Hepatocyte (in vitro differentiated cells): Measurements from ENCODE around the gene CAST. TPM values are rescaled to one million over a fixed set of nuclear protein-coding genes. Genes with fewer than 3 reads are reported as not detected.

Experiments
- DNase-seq: peaks from one replicate; pipeline ENCODE4 v3.0.0-alpha.2; 2016; ENCODE audit warnings: low spot score
- H2AFZ ChIP-seq: fragments of 200-600 bp; sonication (generic); 2 replicates; pipeline ENCODE4 v1.6.0; 2016; ENCODE audit warnings: antibody characterized with exemption, mild to moderate bottlenecking
- H3K27ac ChIP-seq: fragments of 200-600 bp; sonication (generic); 2 replicates; pipeline ENCODE4 v1.5.1; 2016; ENCODE audit warnings: mild to moderate bottlenecking
- H3K27me3 ChIP-seq: fragments of 200-600 bp; sonication (generic); 2 replicates; pipeline ENCODE4 v1.6.1; 2016
- H3K36me3 ChIP-seq: fragments of 200-600 bp; sonication (generic); replicated peaks from 2 replicates; pipeline ENCODE4 v1.5.1; 2016; ENCODE audit warnings: low read depth; ENCODE audit not compliant: insufficient read depth
- H3K4me1 ChIP-seq: fragments of 200-600 bp; sonication (generic); 2 replicates; pipeline ENCODE4 v1.5.1; 2016; ENCODE audit warnings: mild to moderate bottlenecking, moderate library complexity; ENCODE audit not compliant: insufficient read depth
- H3K4me2 ChIP-seq: fragments of 200-600 bp; sonication (generic); 2 replicates; pipeline ENCODE4 v1.6.0; 2016
- H3K4me3 ChIP-seq: fragments of 200-600 bp; sonication (generic); 2 replicates; pipeline ENCODE4 v1.5.1; 2016; ENCODE audit warnings: mild to moderate bottlenecking
- H3K79me2 ChIP-seq: fragments of 200-600 bp; sonication (generic); 2 replicates; pipeline ENCODE4 v1.6.0; 2017; ENCODE audit warnings: mild to moderate bottlenecking
- H3K9me2 ChIP-seq: fragments of 200-600 bp; sonication (generic); replicated peaks from 2 replicates; pipeline ENCODE4 v1.6.0; 2017; ENCODE audit warnings: mild to moderate bottlenecking; ENCODE audit not compliant: insufficient read depth
- H3K9me3 ChIP-seq: fragments of 200-600 bp; sonication (generic); 2 replicates; pipeline ENCODE4 v1.5.1; 2016; ENCODE audit warnings: low read depth, mild to moderate bottlenecking
- H4K20me1 ChIP-seq: fragments of 200-600 bp; sonication (generic); 2 replicates; pipeline ENCODE4 v1.6.0; 2016; ENCODE audit warnings: mild to moderate bottlenecking; ENCODE audit not compliant: insufficient read depth, poor library complexity, severe bottlenecking
- EZH2 ChIP-seq: fragments of 200-600 bp; sonication (generic); IDR thresholded peaks from 2 replicates; pipeline ENCODE4 v1.6.1; 2016; ENCODE audit warnings: antibody characterized with exemption, mild to moderate bottlenecking, borderline replicate concordance
- EZH2phosphoT487 ChIP-seq: fragments of 200-600 bp; sonication (generic); IDR thresholded peaks from one replicate; pipeline ENCODE4 v1.6.1; 2018; ENCODE audit warnings: antibody characterized with exemption, mild to moderate bottlenecking, low read depth, moderate library complexity; ENCODE audit not compliant: unreplicated experiment, severe bottlenecking
- WGBS: methylation state at CpG from one replicate; pipeline ENCODE4 v1.1.6; 2016; ENCODE audit warnings: low lambda C conversion rate; ENCODE audit errors: missing lambda C conversion rate; 5-methylcytosine and 5-hydroxymethylcytosine counted together
- polyA plus RNA-seq: library from polyadenylated mRNA; unstranded; fragments of >200 nt; fragmentation: Nextera tagmentation; extraction: Ambion mirVana; gene quantifications from 2 replicates; pipeline ENCODE4 v1.2.1, GENCODE V29; 2016
- total RNA-seq: library from RNA; depleted of rRNA; stranded (reverse); fragments of >200 nt; gene quantifications from 2 replicates; pipeline ENCODE4 v1.2.3, GENCODE V29; 2014
- TF ChIP-seq, protein P1 (sequence below): fragments of 200-600 bp; sonication (generic); IDR thresholded peaks from 2 replicates; pipeline ENCODE4 v1.5.1; 2016; ENCODE audit warnings: antibody characterized with exemption, mild to moderate bottlenecking; ENCODE audit not compliant: poor library complexity

Gene CAST
- total and polyA plus RNA-seq, 2 experiments from 2014 or later, result 140 to 177 TPM

DNA sequence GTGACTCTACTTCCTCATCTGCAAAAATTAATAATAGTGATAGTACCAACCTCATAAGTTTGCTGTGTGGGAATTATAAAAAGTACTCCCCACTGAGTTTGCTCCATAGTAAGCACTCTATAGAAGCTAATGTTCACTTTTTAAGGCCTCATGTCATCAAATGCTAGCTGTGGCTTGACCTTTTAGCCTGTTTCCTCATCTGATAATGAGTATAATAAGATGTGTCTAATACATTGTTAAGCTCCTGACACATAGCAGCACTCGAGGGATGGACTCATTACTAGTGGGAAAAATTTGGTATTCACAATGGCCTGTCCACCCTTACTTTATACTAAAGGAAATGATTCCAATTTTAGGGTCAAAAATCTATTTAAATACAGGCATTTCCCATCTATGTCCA, 26.1 kb upstream of the CAST start:
- no peaks in the 10 kb centered on the region for H3K9me2 ChIP-seq
- DNase-seq, result no peak
- WGBS, result 38% methylated on average over 1 of the region's 1 CpG
- H4K20me1 ChIP-seq, result no peaks in the 10 kb centered on the region
- TF ChIP-seq EZH2phosphoT487 (no peak), EZH2 (no peak)
- TF ChIP-seq, protein P1, sequence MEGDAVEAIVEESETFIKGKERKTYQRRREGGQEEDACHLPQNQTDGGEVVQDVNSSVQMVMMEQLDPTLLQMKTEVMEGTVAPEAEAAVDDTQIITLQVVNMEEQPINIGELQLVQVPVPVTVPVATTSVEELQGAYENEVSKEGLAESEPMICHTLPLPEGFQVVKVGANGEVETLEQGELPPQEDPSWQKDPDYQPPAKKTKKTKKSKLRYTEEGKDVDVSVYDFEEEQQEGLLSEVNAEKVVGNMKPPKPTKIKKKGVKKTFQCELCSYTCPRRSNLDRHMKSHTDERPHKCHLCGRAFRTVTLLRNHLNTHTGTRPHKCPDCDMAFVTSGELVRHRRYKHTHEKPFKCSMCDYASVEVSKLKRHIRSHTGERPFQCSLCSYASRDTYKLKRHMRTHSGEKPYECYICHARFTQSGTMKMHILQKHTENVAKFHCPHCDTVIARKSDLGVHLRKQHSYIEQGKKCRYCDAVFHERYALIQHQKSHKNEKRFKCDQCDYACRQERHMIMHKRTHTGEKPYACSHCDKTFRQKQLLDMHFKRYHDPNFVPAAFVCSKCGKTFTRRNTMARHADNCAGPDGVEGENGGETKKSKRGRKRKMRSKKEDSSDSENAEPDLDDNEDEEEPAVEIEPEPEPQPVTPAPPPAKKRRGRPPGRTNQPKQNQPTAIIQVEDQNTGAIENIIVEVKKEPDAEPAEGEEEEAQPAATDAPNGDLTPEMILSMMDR, result no peak
- H3K36me3 ChIP-seq, result no peaks in the 10 kb centered on the region
- peaks cover under 1% of the 10 kb centered on the region for H3K4me1 ChIP-seq
- no peak overlapping the region for H3K27ac ChIP-seq
- H3K9me3 ChIP-seq, result no peaks in the 10 kb centered on the region
- no peaks in the 10 kb centered on the region for H3K27me3 ChIP-seq
- no peaks in the 10 kb centered on the region for H3K79me2 ChIP-seq
- no peak overlapping the region for H2AFZ ChIP-seq
- H3K4me3 ChIP-seq, result no peak overlapping the region
- H3K4me2 ChIP-seq, result no peak overlapping the region

GRCh38 chr5:96636594-96636993, 25.6 kb upstream of the CAST start:
- H4K20me1 ChIP-seq, result no peaks in the 10 kb centered on the region
- DNase-seq, result no peak
- no peaks in the 10 kb centered on the region for H3K9me3 ChIP-seq
- H3K27me3 ChIP-seq, result no peaks in the 10 kb centered on the region
- no peaks in the 10 kb centered on the region for H3K9me2 ChIP-seq
- H2AFZ ChIP-seq, result no peak overlapping the region
- TF ChIP-seq, protein P1, result no peak
- no peak for TF ChIP-seq EZH2
- no peak for TF ChIP-seq EZH2phosphoT487
- no peak overlapping the region for H3K4me2 ChIP-seq
- no peaks in the 10 kb centered on the region for H3K79me2 ChIP-seq
- no peaks in the 10 kb centered on the region for H3K36me3 ChIP-seq
- WGBS, result 89% methylated on average over 4 of the region's 4 CpGs
- H3K4me3 ChIP-seq, result no peak overlapping the region
- peak overlapping the region; percentile 35 for H3K27ac ChIP-seq
- H3K4me1 ChIP-seq, result peaks cover 6% of the 10 kb centered on the region

DNA sequence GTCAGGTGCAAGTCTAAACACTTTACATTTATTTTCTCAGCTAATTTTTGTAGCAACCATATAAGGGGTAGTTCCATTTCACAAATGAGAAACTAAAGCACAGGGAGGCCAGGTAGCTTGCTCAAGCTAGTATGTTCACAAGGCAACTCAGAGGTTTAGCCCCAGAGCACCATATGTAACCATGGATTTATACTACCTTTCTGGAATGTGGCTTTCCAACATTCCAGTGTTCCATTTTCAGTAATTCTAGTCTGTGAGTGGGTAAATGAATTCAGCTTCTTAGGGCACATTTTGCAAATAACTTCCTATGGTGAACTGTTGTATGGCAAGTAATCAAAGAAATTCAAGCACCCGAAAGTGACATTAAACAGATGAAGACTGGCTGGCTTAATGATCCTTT, 25.0 kb upstream of the CAST start:
- Histone ChIP-seq H4K20me1 (no peaks in the 10 kb centered on the region), H3K4me2 (no peak overlapping the region), H3K27ac (peak overlapping the region; percentile 35), H3K9me2 (no peaks in the 10 kb centered on the region), H3K27me3 (no peaks in the 10 kb centered on the region), H3K4me3 (no peak overlapping the region), H3K4me1 (peaks cover 11% of the 10 kb centered on the region), H3K79me2 (no peaks in the 10 kb centered on the region), H3K9me3 (no peaks in the 10 kb centered on the region), H2AFZ (no peak overlapping the region), H3K36me3 (no peaks in the 10 kb centered on the region)
- no peak for DNase-seq
- 60% methylated on average over 1 of the region's 1 CpG for WGBS
- TF ChIP-seq EZH2phosphoT487 (no peak), EZH2 (no peak)
- TF ChIP-seq, protein P1, result no peak

DNA sequence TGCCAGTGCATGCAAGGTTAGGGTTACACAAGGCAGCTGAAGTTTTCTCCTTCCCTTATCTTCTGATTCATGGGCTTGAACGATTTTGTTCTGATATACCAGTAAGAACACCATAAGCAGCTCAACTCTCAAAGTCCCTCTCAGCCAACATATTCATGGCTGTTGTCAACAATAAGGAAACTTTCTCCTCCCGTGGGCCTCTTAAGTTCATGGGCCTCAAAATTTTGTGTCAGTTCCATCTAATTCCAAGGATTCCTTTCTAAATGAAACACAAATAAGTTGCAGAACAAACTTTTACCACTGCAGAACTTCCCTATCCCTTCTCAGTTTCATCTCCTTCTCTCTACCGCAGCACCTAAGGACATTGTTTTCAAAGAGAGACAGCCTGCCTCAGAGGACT, 23.6 kb upstream of the CAST start:
- peaks cover 20% of the 10 kb centered on the region for H3K4me1 ChIP-seq
- no peaks in the 10 kb centered on the region for H4K20me1 ChIP-seq
- H3K4me3 ChIP-seq, result no peak overlapping the region
- no peaks in the 10 kb centered on the region for H3K79me2 ChIP-seq
- H3K27ac ChIP-seq, result no peak overlapping the region
- no peaks in the 10 kb centered on the region for H3K36me3 ChIP-seq
- no peak overlapping the region for H3K4me2 ChIP-seq
- no peaks in the 10 kb centered on the region for H3K9me3 ChIP-seq
- no peak for DNase-seq
- no peak overlapping the region for H2AFZ ChIP-seq
- H3K9me2 ChIP-seq, result no peaks in the 10 kb centered on the region
- TF ChIP-seq, protein P1, result no peak
- no peak for TF ChIP-seq EZH2phosphoT487
- no peak for TF ChIP-seq EZH2
- WGBS, result 81% methylated on average over 3 of the region's 3 CpGs
- H3K27me3 ChIP-seq, result no peaks in the 10 kb centered on the region
